ENCODE measurements around the gene HSPA12B.

HSPA12B gene

GRCh38 chr20:3749087-3749688, 16.7 kb downstream of the HSPA12B start:
- H3K4me3 ChIP-seq (ENCODE audit: low read depth, low read length), result no peak overlapping the region
- no peak for DNase-seq (ENCODE audit: low read depth)
- no peak for TF ChIP-seq MYC (IDR thresholded peaks at IDR 0.05; ENCODE audit: low read depth, low read length)
- no peak for TF ChIP-seq POLR2A (IDR thresholded peaks at IDR 0.05; ENCODE audit: extremely low read depth, insufficient read length)
- TF ChIP-seq MAX (IDR thresholded peaks at IDR 0.05; ENCODE audit: low read depth, low read length), result no peak
- no peak for TF ChIP-seq CTCF (IDR thresholded peaks at IDR 0.05; ENCODE audit: low read depth, low read length)

- TF ChIP-seq MYC (IDR thresholded peaks at IDR 0.05; ENCODE audit: low read depth, low read length) (no peak), MAX (IDR thresholded peaks at IDR 0.05; ENCODE audit: low read depth, low read length) (no peak), POLR2A (IDR thresholded peaks at IDR 0.05; ENCODE audit: extremely low read depth, insufficient read length) (no peak), CTCF (IDR thresholded peaks at IDR 0.05; ENCODE audit: low read depth, low read length) (peak; percentile 31)
- DNase-seq (ENCODE audit: low read depth), result peak; percentile 40
- no peak overlapping the region for H3K4me3 ChIP-seq (ENCODE audit: low read depth, low read length)
Measured at GRCh38 chr20:3749689-3750531, 17.4 kb downstream of the HSPA12B start.

- no peak for DNase-seq (ENCODE audit: low read depth)
- TF ChIP-seq CTCF (IDR thresholded peaks at IDR 0.05; ENCODE audit: low read depth, low read length), result no peak
- TF ChIP-seq POLR2A (IDR thresholded peaks at IDR 0.05; ENCODE audit: extremely low read depth, insufficient read length), result no peak
- TF ChIP-seq MYC (IDR thresholded peaks at IDR 0.05; ENCODE audit: low read depth, low read length), result no peak
- no peak for TF ChIP-seq MAX (IDR thresholded peaks at IDR 0.05; ENCODE audit: low read depth, low read length)
- H3K4me3 ChIP-seq (ENCODE audit: low read depth, low read length), result no peak overlapping the region
Measured at GRCh38 chr20:3751305-3751674, 18.8 kb downstream of the HSPA12B start.

GRCh38 chr20:3751675-3752385, 19.3 kb downstream of the HSPA12B start:
- TF ChIP-seq MAX (IDR thresholded peaks at IDR 0.05; ENCODE audit: low read depth, low read length) (no peak), CTCF (IDR thresholded peaks at IDR 0.05; ENCODE audit: low read depth, low read length) (no peak), MYC (IDR thresholded peaks at IDR 0.05; ENCODE audit: low read depth, low read length) (no peak), POLR2A (IDR thresholded peaks at IDR 0.05; ENCODE audit: extremely low read depth, insufficient read length) (no peak)
- no peak overlapping the region for H3K4me3 ChIP-seq (ENCODE audit: low read depth, low read length)
- no peak for DNase-seq (ENCODE audit: low read depth)

- no peak overlapping the region for H3K4me3 ChIP-seq (ENCODE audit: low read depth, low read length)
- no peak for DNase-seq (ENCODE audit: low read depth)
Measured at GRCh38 chr20:3752386-3752759, 19.9 kb downstream of the HSPA12B start.

More at GRCh38 chr20:3752386-3752759, 19.9 kb downstream of the HSPA12B start:
- TF ChIP-seq MAX (IDR thresholded peaks at IDR 0.05; ENCODE audit: low read depth, low read length) (no peak), POLR2A (IDR thresholded peaks at IDR 0.05; ENCODE audit: extremely low read depth, insufficient read length) (no peak), MYC (IDR thresholded peaks at IDR 0.05; ENCODE audit: low read depth, low read length) (no peak), CTCF (IDR thresholded peaks at IDR 0.05; ENCODE audit: low read depth, low read length) (no peak)

Data from NB4 (cell line).